T follicular helper cell (primary cell): ENCODE measurements around the gene JAG1.
"Not testable (repeated sequence)": the region's sequence is repeated elsewhere in the genome, so short reads cannot be mapped to it uniquely, and the experiment has no call there.

Experiments used
- DNase-seq: peaks from one replicate; pipeline ENCODE4 v3.0.0-alpha.2; 2020; ENCODE audit warnings: low read depth

The JAG1 gene

DNA sequence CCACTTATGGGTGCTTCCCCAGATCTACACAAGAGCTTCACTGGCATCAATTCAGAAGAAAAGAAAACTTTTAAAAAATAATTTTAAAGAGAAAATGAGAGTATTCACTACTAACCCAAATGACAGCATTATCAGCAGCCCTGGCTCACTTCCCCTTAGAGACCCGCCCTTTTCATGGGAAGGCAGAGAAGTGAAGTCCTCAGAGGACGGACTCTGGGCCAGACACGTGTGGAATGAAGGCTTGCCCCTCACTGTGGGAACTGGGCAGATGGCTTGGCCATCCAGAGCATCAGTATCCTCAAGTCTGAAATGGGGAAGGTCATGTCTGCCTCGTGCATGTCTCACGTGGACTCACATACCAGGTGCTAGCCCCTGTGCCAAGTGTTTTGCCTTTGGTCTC is 63.5 kb downstream of the JAG1 start:
- DNase-seq, result no peak

- DNase-seq, result no peak
Observed at GRCh38 chr20:10609770-10610169, 64.0 kb downstream of the JAG1 start.

- DNase-seq, result no peak
Observed at GRCh38 chr20:10609276-10609675, 64.5 kb downstream of the JAG1 start.

- no peak for DNase-seq
Observed at GRCh38 chr20:10605547-10606195, 68.1 kb downstream of the JAG1 start.

- no peak for DNase-seq
Observed at GRCh38 chr20:10604865-10605440, 68.8 kb downstream of the JAG1 start.

GRCh38 chr20:10603971-10604864 is 69.6 kb downstream of the JAG1 start:
- DNase-seq, result no peak

- no peak for DNase-seq
Observed at GRCh38 chr20:10603378-10603777, 70.4 kb downstream of the JAG1 start.

DNA sequence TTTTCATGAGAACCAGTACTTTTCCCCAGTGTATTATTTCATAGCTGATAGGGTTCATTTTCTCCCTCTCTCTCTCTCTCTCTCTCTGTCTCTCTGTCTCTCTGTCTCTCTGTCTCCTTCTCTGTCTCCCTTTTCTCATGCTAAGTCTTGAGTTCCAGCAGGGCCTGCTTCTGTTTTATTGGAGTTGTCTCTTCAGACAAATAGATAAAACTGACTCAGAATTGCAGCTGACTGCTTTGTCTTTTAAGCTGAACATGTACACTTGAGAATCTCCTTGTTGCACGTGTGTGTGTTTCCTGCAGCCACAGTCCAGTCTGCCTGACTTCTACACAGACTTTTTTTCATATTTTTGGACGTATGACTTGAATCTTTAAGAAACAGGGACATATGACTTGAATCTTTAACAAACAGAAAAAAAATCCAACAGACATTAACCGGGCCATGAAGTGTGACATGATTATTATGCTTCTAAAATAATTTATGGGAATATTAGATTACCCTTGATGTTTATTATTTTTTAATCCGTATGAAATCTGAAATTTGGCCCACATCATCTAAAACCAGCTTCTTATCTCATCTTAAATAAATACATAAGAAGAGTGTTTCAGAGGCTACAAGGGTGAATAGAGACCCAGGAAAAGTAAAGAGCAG is 71.5 kb downstream of the JAG1 start:
- DNase-seq, result no peak

- no peak for DNase-seq
Observed at GRCh38 chr20:10597637-10598036, 76.2 kb downstream of the JAG1 start.

DNA sequence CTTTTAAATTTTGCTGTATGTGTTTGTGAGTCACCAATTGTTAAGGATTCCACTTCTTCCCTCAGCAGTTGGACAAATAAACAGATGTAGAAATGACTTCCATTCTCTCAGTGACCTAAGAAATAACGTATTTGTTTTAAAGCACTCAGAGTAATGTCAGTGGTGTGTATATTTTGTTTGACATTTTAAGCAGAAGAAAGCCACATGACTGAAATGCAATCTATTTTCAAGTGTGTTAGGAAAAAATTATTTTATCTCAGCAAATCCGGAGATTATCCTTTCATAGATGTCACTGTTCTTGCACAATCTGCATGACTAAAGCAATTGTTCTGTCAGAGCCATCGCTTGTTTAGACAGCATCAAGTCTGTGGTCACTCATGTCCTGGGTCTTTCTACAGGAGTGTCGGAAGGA is 77.1 kb downstream of the JAG1 start:
- DNase-seq, result no peak

DNA sequence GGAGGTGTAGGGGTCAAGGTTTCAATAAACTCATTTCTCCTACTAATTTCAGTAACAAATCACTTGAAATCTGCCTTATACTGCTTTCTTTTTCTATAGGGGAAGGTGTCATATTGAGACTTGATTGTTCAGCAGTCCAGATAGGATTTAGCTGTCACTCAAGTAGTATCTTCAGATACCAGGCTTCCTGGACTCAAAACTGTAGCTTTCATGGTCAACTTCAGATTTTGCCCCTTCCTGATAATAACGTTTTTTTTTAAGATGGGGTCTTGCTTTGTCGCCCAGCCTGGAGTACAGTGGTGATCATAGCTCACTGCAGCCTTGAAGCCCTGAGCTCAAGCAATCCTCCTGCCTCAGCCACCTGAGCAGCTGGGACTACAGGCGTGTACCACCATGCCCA is 77.8 kb downstream of the JAG1 start:
- no peak for DNase-seq

GRCh38 chr20:10595266-10595665 is 78.5 kb downstream of the JAG1 start:
- DNase-seq, result no peak

DNA sequence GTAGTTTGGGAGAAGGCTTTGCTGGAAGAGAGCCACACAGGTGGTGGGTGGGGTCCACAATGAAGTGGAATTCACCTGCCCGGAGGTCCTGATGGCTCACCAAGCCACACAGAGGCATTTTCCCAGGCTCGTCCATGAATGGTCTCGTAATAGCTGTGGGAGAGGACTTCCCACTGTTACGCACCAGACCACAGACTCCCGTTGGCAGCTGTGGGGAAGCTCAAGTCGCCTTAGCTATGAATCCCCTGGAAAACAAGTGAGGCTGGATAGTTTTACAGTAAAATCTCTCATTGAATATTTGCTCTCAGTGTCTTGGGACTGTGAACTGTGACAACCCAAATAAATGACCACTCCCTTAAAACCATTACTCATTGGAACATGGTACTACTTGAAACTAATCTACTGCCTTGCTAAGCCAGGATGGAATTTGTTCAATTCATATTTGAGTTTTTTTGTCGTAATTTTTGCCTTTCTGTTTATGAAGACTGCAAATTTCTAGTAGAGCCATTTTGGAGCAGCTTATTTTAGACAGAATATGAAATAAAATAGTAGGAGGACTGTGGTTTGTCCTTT is 79.4 kb downstream of the JAG1 start:
- DNase-seq, result no peak

DNA sequence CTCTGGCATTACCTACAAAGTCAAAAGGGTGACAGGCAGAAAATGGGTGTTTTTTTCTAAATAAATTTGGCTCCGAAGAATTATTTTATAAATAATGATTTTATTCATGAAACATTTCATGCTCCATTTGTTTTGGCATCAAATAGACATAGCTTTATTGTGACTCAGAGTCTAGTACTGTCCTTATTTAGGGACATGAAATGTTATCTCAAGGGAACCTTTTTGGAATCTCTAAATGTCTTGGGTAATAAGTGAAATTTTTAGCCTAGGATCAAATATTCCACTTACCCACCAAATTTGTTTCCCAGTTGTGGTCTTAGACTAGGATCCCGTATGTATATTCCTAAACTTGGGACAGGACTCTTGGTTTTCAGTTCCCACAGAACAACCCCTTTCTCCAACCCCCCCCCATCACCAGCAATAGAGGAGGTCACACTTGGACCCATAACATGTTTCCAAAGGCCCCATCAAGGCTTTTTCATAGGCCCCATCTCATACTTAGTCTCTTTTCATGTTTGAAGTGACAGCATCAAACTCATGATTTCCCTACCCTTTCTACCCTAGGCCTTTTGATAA is 81.8 kb downstream of the JAG1 start:
- DNase-seq, result no peak

DNA sequence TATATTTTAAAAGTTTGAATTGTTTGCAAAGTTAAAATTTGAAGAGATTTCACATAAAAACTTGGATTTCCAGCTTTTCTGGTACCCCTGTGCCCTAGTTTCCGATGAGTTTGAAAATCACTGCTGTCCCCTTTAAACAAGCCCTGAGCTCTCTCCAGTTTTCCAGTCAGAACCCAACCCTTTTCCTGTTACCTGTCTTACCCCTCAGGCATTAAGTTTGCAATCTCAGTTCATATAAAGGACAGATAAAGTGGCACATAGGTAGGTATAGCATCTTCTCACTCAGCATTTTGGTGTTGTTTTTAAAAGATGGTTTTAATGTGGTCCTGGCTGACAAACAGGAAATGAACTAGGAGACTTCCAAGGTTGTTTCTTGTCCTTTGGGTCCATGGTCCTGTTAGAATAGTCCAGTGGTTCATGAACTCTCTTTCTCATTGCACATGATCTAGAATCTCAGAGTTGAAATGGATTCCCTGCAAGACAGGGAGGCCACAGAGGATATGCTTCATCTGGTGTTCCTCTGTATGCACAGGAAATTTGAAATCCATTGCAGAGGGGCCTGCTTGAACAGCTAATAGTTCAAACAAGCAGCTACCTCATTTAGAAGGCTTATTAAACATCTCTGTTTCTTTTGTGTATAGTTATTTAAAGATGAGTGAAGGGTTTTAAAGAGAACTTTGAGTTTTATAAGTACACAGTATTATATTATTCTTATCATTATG is 82.7 kb downstream of the JAG1 start:
- DNase-seq, result no peak

GRCh38 chr20:10590446-10590845 is 83.4 kb downstream of the JAG1 start:
- not testable (repeated sequence) for DNase-seq
